HG02642 (cell line): ENCODE data around the gene HNRNPL.
"Not testable (repeated sequence)": the region's sequence is repeated elsewhere in the genome, so short reads cannot be mapped to it uniquely, and the experiment has no call there.

Experiments used
- ATAC-seq: cut with Tn5 transposase; IDR thresholded peaks from one replicate; pipeline ENCODE4 v1.9.1; 2021; ENCODE audit warnings: mild to moderate bottlenecking; ENCODE audit not compliant: unreplicated experiment, poor library complexity

Gene HNRNPL

GRCh38 chr19:38870612-38871011 is 20.8 kb upstream of the HNRNPL start:
- ATAC-seq, result no peak

GRCh38 chr19:38869836-38870607 is 20.2 kb upstream of the HNRNPL start:
- peak; percentile 72 for ATAC-seq

- ATAC-seq, result no peak
These were observed 19.5 kb upstream of the HNRNPL start for GRCh38 chr19:38869160-38869835.

GRCh38 chr19:38868551-38868950 is 18.8 kb upstream of the HNRNPL start:
- no peak for ATAC-seq

GRCh38 chr19:38867171-38867780 is 17.5 kb upstream of the HNRNPL start:
- no peak for ATAC-seq

- no peak for ATAC-seq
These were observed 12.7 kb upstream of the HNRNPL start for GRCh38 chr19:38862321-38863059.

GRCh38 chr19:38861368-38861767 is 11.6 kb upstream of the HNRNPL start:
- ATAC-seq, result no peak

- ATAC-seq, result not testable (repeated sequence)
These were observed 9.9 kb upstream of the HNRNPL start for GRCh38 chr19:38859631-38860204.

GRCh38 chr19:38856813-38857212 is 7.0 kb upstream of the HNRNPL start:
- ATAC-seq, result no peak

- not testable (repeated sequence) for ATAC-seq
These were observed 6.0 kb upstream of the HNRNPL start for GRCh38 chr19:38855751-38856150.

GRCh38 chr19:38854961-38855360 is 5.2 kb upstream of the HNRNPL start:
- ATAC-seq, result not testable (repeated sequence)

- no peak for ATAC-seq
These were observed 3.4 kb upstream of the HNRNPL start for GRCh38 chr19:38853214-38853613.

- ATAC-seq, result no peak
These were observed 2.7 kb upstream of the HNRNPL start for GRCh38 chr19:38852231-38853044.

GRCh38 chr19:38851622-38852230 is 1.9 kb upstream of the HNRNPL start:
- ATAC-seq, result peak; percentile 28

- no peak for ATAC-seq
These were observed 1.3 kb upstream of the HNRNPL start for GRCh38 chr19:38850976-38851621.

- peak; percentile 68 for ATAC-seq
These were observed 720 bp upstream of the HNRNPL start for GRCh38 chr19:38850436-38850975.

- peak; percentile 26 for ATAC-seq
These were observed 483 bp downstream of the HNRNPL start for GRCh38 chr19:38849147-38849859.
